GM18907 (cell line): ENCODE results near the gene ITPR1.
A peak's percentile ranks its signal among the peaks of the same experiment; 100 is the strongest.

Experiments used
- ATAC-seq: cut with Tn5 transposase; IDR thresholded peaks from one replicate; pipeline ENCODE4 v1.9.1; 2021; ENCODE audit warnings: mild to moderate bottlenecking, moderate library complexity; ENCODE audit not compliant: unreplicated experiment

Gene ITPR1

DNA sequence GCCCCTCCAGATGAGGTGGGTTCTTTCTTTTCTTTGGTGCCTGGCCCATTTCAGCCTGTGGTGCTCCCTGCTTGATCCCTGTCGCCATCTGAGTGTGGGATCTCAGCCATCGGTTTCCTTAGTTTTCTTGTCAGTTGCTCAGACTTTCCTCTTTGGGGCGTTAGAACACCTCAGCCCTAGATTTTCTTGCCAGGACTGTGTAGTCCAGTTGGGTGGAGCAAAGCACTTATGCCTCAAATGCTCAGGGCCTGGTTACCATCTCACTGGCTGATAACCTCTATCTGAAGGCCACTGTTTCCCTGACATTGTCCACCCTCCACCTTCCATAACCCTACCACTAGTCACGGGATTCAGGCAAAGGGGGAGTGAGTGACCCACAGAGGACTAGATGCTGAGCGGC is 277.4 kb downstream of the ITPR1 start:
- no peak for ATAC-seq

DNA sequence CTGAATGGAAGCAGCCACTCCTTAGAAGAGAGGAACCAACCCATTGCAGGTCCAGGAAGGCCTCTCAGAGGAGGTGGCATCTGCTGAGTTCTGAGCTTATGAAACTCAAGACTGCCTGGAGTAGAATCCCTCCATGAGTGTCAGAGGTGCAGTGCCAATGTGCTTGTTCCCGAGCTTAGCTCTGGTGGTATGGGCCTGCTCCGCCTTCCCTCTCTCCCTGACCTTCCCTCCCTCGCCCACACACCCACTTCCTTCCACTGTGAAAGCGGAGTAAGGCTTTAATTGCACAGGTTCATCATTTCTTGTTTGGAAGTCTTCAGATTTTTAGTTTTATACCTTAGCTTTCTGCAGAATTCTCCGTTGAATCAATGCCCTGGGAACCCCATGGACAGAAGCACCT is 278.1 kb downstream of the ITPR1 start:
- ATAC-seq: no peak

GRCh38 chr3:4772171-4772804 is 279.1 kb downstream of the ITPR1 start:
- ATAC-seq: no peak

GRCh38 chr3:4772858-4773257 is 279.7 kb downstream of the ITPR1 start:
- ATAC-seq: no peak

DNA sequence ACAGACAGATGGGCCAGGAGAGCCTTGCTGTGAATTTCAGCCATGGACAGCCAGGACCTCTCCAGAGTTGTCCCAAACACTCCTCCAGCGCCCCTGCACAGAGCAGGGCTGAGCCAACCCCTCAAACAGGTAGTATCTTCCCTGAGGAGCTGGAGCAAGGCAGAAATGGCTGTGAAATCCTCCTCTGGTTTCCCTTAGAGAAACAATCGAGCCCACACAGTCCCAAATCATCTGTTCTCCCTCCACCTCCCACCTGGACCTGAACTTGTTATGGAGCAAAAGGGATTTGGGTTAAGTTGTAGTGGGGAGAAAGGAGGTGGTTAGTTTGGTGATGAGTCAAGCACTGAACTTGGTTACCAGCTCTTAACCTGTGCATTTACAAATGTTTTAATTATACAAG is 280.4 kb downstream of the ITPR1 start:
- no peak for ATAC-seq

DNA sequence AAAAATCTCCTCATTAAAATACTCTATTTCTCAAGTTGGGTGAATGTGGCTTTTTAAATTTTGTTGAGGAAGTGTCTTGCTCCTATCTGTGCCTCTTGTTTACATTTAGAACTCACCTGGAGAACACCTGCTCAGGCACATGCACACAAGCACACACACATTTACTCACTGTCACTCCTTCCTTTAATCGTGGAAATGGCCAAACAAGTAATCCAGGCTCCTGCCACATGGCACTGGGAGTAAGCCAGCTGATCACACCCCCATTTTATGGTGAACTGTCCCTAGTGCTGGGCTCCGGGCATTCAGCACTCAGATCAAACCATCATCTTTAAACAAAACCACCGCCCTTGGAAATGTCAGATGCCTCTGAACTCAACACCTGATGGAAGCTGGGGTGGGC is 281.4 kb downstream of the ITPR1 start:
- no peak for ATAC-seq

GRCh38 chr3:4776399-4776979 is 283.3 kb downstream of the ITPR1 start:
- ATAC-seq: peak; percentile 26

DNA sequence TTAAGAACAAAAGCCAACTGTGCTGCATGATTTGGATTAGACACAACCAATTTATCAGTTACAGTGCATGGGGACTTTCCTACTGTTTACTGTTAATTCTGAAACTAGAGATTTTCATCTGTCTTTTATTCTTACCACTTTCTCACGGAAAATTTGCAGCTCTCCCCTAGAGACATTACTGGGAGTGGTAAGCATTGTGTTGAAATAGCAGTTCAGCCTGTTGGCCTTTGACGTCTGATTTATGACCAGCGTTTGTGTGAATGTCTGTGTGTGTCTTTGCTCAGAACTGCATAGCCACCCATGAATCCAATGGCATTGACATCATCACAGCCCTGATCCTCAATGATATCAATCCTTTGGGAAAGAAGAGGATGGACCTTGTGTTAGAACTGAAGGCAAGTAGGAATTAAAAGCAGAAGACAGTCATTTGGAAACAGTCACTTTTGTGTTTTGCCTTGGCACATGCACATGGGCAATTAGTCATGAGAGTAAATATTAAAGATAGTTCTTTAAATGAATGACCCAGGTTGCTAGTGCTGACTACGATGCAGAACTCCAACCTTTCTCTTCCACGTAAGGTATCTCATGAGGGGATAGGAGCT is 283.9 kb downstream of the ITPR1 start:
- peak; percentile 90 for ATAC-seq

- no peak for ATAC-seq
These were observed 285.0 kb downstream of the ITPR1 start for GRCh38 chr3:4778119-4778518.

DNA sequence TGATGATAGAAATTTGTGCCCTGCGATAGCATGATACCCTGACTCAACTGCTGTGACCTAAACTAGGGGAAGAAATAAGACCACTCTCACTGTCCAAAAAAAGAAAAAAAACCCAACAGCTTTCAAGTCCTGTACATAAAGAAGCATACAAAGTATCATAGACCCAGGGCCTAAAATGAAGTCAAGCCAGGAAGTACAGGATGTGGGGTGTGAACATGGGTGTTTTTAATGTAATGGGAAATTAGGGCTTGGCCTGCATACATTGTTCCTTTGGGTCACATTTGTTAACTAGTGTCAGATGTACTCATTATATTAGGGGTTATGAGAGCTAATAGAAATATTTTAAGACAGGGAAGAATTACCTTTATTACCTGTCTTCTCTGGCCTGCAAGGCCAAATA is 285.6 kb downstream of the ITPR1 start:
- no peak for ATAC-seq

GRCh38 chr3:4780545-4780957 is 287.4 kb downstream of the ITPR1 start:
- no peak for ATAC-seq

DNA sequence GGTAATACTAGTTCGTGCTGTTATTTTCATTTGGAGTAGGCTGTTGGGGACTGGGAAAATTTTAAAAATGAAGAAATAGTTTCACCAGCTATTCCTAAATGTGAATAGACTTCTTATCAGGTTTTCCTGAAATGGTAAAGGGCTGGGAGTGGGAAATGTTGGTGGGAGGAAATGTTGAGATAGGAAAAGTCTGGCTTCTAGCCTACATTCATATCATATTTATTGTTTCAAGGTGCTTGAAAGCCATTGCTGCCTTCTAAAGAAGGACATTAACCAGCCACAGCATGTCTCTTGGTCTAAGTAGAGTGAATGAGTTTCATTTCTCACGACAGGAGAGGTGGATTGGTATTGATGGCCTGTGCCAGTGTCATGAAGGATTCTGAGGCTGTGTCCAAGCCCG is 288.9 kb downstream of the ITPR1 start:
- ATAC-seq: no peak

GRCh38 chr3:4785551-4785950 is 292.4 kb downstream of the ITPR1 start:
- ATAC-seq: no peak

- no peak for ATAC-seq
These were observed 293.3 kb downstream of the ITPR1 start for GRCh38 chr3:4786431-4786830.

DNA sequence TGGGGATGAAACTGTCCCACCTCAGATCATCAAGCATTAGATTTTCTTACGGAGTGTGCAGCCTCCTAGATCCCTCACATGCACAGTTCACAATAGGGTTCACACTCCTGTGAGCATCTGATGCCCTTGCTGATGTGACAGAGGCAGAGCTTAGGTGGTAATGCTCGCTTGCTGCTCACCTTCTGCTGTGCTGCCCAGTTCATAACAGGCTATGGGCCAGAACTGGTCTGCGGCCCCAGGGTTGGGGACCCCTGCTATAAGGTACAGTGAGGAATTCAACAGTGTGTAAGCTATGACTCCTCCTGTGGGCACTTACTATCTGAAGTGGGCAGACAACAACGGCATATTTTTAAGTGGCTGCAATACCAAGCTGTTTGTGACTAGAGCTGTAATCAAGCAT is 298.2 kb downstream of the ITPR1 start:
- ATAC-seq: no peak

DNA sequence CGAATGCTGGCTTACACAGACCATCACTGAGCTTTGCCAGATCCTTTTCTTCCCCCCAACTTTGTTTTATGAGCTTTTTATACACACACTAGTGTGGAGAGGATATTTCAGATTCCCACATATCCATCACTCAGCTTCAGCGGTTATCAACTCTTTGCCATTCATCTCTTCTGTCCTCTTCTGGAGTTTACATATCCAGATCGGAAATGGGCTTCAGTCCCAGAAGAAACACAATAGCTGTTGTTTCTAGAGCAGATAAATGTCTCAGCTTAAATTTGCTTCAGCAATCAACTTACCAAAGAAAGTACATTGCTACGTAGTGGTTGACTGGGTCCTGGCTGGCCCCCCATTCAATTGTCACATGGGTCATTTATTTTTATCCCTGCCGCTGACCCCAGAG is 300.2 kb downstream of the ITPR1 start:
- ATAC-seq: no peak

- no peak for ATAC-seq
These were observed 301.2 kb downstream of the ITPR1 start for GRCh38 chr3:4794331-4794730.

DNA sequence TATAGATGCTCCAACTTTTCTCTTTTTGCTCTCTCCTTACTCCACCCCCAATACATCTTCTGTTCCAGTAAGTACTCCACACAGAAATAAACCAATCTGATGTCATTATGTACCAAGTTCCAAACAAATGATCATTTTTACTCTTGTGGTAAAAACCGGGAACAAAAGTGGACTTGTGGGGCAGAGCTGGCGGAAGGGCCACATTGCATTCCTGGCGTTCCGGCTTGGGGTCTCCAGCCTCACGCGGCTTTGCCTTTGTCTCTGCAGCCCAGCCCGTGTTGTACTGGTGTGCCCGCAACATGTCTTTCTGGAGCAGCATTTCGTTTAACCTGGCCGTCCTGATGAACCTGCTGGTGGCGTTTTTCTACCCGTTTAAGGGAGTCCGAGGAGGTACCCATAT is 301.6 kb downstream of the ITPR1 start:
- no peak for ATAC-seq

- ATAC-seq: no peak
These were observed 302.8 kb downstream of the ITPR1 start for GRCh38 chr3:4795905-4796304.

DNA sequence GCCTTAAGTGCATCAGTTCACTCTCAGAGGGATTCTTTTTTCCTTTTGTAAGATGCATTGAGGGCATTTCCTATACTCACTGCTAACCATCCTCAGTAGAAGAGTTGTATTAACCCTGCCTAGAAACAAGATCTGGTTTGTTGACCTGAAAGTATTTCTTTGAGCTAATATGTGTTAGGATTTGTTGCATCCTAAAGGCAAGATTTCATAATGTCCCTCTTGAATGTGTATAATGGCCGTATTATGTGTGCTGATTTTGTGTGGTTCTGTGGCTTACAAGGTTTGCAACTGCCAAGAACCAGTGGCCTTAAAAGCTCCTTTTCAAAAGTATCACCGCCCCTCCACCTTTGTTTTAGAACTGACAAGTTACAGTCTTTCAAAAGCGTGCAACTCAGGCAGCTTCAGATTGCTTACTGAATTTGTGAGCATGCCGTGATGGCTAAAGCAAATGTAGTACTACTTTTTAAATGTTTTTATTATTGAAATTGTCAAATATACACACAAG is 304.1 kb downstream of the ITPR1 start:
- no peak for ATAC-seq

DNA sequence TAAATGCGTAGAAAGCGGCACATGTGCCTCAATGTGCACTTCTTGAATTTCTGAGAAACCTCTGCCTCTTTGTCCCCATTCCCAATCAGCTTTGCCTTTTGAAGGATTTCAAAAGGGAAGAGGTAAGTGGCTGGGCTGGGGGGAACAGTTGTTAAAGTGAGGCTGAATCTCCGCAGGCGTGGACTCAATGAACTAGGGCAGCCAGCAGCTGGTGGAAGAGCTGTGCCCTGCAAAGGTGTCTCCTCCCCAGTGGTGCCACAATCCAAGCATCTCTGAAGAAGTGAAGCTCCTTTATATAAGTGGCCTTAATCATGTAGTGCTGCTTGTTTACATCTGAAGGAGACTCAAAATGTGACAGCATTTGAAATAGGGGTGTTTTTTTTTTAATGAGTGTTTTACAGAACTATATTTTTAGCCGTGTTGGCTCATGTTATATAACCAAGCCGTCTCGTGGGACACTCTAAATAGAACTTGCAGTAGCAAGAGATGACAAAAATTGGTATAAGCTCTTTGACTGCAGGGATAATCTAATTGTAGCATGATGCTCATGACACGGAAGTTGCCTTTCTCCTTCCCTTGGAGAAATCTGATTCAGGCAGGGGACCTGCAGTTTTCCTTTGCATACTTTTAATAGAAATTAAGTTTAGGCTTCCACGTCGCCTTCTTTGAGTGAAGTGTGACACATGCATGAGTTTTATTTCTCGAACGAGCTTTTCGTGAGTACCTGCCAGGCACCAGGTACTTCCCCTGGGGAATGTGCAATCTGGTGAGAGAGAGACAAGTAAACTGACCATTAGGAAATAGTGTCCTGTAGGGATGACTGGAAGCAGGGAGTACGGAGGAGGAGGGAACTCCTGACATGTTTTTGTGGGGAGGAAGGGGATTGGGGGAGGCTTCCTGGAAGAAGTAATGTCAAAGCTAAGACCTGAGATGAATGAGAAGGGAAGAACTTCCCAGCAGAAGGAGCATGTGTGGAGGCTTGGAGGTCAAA is 306.4 kb downstream of the ITPR1 start:
- no peak for ATAC-seq
